Suppressor macrophage treated with lipopolysaccharide for 4 hours (primary cell): ENCODE data around the gene RAPGEF5.

ENCODE experiments used
- DNase-seq: peaks from one replicate; pipeline ENCODE4 v3.0.0-alpha.2; 2020

Gene RAPGEF5

GRCh38 chr7:22356701-22357310 lies at the start of gene RAPGEF5:
Gene RAPGEF5 (minus strand): TSS chr7:22357154. CDS start chr7:22357060, 94 bp downstream.
- no peak for DNase-seq

GRCh38 chr7:22406715-22407114 lies 49.8 kb upstream of the RAPGEF5 start:
- no peak for DNase-seq

GRCh38 chr7:22404421-22405023 lies 47.6 kb upstream of the RAPGEF5 start:
- DNase-seq = no peak

GRCh38 chr7:22403344-22403743 lies 46.4 kb upstream of the RAPGEF5 start:
- no peak for DNase-seq

GRCh38 chr7:22402250-22402649 lies 45.3 kb upstream of the RAPGEF5 start:
- no peak for DNase-seq

GRCh38 chr7:22400936-22401553 lies 44.1 kb upstream of the RAPGEF5 start:
- no peak for DNase-seq

GRCh38 chr7:22400150-22400814 lies 43.3 kb upstream of the RAPGEF5 start:
- DNase-seq = no peak

GRCh38 chr7:22399546-22399945 lies 42.6 kb upstream of the RAPGEF5 start:
- no peak for DNase-seq

- no peak for DNase-seq
Measured at GRCh38 chr7:22399091-22399490, 42.1 kb upstream of the RAPGEF5 start.

GRCh38 chr7:22397981-22398380 lies 41.0 kb upstream of the RAPGEF5 start:
- DNase-seq = no peak

GRCh38 chr7:22395222-22395621 lies 38.3 kb upstream of the RAPGEF5 start:
- no peak for DNase-seq

GRCh38 chr7:22394739-22395138 lies 37.8 kb upstream of the RAPGEF5 start:
- no peak for DNase-seq

GRCh38 chr7:22393913-22394729 lies 37.2 kb upstream of the RAPGEF5 start:
- no peak for DNase-seq

GRCh38 chr7:22390516-22390915 lies 33.6 kb upstream of the RAPGEF5 start:
- DNase-seq = no peak

- DNase-seq = no peak
Measured at GRCh38 chr7:22389892-22390291, 32.9 kb upstream of the RAPGEF5 start.

GRCh38 chr7:22387583-22387982 lies 30.6 kb upstream of the RAPGEF5 start:
- DNase-seq = no peak

- DNase-seq = no peak
Measured at GRCh38 chr7:22386865-22387264, 29.9 kb upstream of the RAPGEF5 start.

- no peak for DNase-seq
Measured at GRCh38 chr7:22386206-22386858, 29.4 kb upstream of the RAPGEF5 start.

GRCh38 chr7:22385326-22385725 lies 28.4 kb upstream of the RAPGEF5 start:
- no peak for DNase-seq

GRCh38 chr7:22380333-22380732 lies 23.4 kb upstream of the RAPGEF5 start:
- DNase-seq = no peak

GRCh38 chr7:22378199-22378980 lies 21.4 kb upstream of the RAPGEF5 start:
- no peak for DNase-seq

GRCh38 chr7:22377703-22378102 lies 20.7 kb upstream of the RAPGEF5 start:
- DNase-seq = no peak
